ENCODE measurements around the gene SIRPA.

Gene SIRPA

DNA sequence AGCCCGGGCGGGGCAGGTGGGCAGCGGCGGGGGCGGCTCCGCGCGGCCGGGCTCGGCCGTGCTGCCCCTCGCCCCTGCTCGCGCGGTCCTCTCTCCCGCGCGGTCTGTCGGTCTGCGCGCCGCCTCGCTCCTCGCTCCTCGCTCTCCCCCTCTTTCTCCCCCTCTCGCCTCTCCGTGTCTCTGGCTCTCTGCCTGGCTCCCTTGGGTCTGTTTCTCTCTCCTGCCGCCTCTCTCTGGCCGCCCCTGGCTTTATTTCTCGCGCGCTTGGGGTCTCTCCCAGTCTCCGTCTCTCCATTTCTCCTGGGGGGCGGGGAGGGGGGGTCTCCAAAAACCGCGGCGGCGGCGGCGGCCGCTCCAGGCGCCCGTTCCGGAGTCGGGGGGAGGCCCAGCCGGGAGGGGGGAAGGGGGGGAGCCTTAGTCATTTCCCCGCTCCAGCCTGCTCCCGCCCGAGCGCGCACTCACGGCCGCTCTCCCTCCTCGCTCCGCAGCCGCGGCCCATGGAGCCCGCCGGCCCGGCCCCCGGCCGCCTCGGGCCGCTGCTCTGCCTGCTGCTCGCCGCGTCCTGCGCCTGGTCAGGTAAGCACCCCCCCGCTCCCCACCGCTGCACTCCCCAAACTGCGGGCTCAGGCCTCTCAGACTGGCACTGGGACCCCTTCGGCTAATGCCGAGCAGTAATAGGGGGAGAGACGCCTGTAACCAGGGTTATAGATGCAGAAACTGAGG lies at the start of gene SIRPA:
Gene SIRPA (plus strand): TSS at position 457 of the 723 bp plus-strand sequence. CDS start 41 bp downstream, at position 498.
- peak within 1 kb of the TSS; percentile 90 to 95 for H3K4me3 Mint-ChIP-seq
- H3K27ac Mint-ChIP-seq = peak within 1 kb of the TSS; percentile 99
- DNase-seq = no peak
- H3K36me3 Mint-ChIP-seq = peaks cover 50 to 77% of the 10 kb centered on the region in 2 donors
- no peaks in the 10 kb centered on the region for H3K9me3 Mint-ChIP-seq
- peaks cover 51 to 74% of the 10 kb centered on the region in 2 donors for H3K4me1 Mint-ChIP-seq
- peaks cover 0 to 6% of the 10 kb centered on the region in 2 donors for H3K27me3 Mint-ChIP-seq
- no peak for ATAC-seq (replicated peaks)

- ATAC-seq (replicated peaks) (no peak), DNase-seq (no peak)
- Mint-ChIP-seq H3K4me3 (no peak overlapping the region), H3K4me1 (peaks cover 71 to 81% of the 10 kb centered on the region in 2 donors), H3K27ac (no peak overlapping the region), H3K27me3 (peaks cover 0 to 1% of the 10 kb centered on the region in 2 donors), H3K36me3 (peaks cover 15 to 16% of the 10 kb centered on the region in 2 donors), H3K9me3 (peaks cover 11 to 15% of the 10 kb centered on the region in 2 donors)
Measured at GRCh38 chr20:1845701-1846100, 49.5 kb upstream of the SIRPA start.

DNA sequence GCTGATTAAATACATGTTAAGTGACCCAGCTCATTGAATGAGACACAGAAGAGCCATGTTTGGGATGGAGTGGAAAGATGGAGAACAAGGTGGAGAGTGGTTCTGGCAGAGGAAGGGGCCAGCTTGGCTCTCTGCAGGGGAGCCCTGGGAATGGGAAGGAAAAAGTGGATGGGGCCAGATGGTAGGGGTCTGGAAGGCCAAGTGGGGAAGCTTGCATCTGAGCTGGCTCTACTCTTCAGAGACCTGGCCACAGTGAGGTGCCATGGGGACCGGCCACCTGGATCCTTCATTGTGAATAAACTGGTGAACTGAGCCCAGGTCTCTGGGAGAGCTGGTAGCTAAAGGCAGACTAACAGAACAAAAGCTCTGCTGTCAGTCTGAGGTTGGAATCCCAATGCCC lies 48.9 kb upstream of the SIRPA start:
- Mint-ChIP-seq H3K4me1 (peaks cover 75 to 85% of the 10 kb centered on the region in 2 donors), H3K4me3 (no peak overlapping the region)
- no peak for ATAC-seq (replicated peaks)

GRCh38 chr20:1846876-1847275 lies 48.3 kb upstream of the SIRPA start:
- peaks cover 15 to 16% of the 10 kb centered on the region in 2 donors for H3K36me3 Mint-ChIP-seq
- no peak overlapping the region for H3K4me3 Mint-ChIP-seq
- peak overlapping the region; percentile 4 for H3K27ac Mint-ChIP-seq
- H3K27me3 Mint-ChIP-seq = no peaks in the 10 kb centered on the region
- ATAC-seq (replicated peaks) (no peak), DNase-seq (no peak)
- H3K4me1 Mint-ChIP-seq = peaks cover 75 to 90% of the 10 kb centered on the region in 2 donors
- peaks cover 11 to 15% of the 10 kb centered on the region in 2 donors for H3K9me3 Mint-ChIP-seq

More for the DNA sequence above, 48.9 kb upstream of the SIRPA start:
- no peak overlapping the region for H3K27ac Mint-ChIP-seq
- H3K36me3 Mint-ChIP-seq = peaks cover 15 to 16% of the 10 kb centered on the region in 2 donors
- H3K27me3 Mint-ChIP-seq = no peaks in the 10 kb centered on the region
- no peak for DNase-seq
- H3K9me3 Mint-ChIP-seq = peaks cover 11 to 15% of the 10 kb centered on the region in 2 donors

GRCh38 chr20:1847780-1848179 lies 47.4 kb upstream of the SIRPA start:
- Mint-ChIP-seq H3K27ac (peak overlapping the region; percentile 65), H3K27me3 (no peaks in the 10 kb centered on the region), H3K36me3 (peaks cover 15 to 16% of the 10 kb centered on the region in 2 donors), H3K4me3 (peak overlapping the region in 1 of 2 donors; percentile 33), H3K4me1 (peaks cover 72 to 92% of the 10 kb centered on the region in 2 donors), H3K9me3 (peaks cover 11 to 15% of the 10 kb centered on the region in 2 donors)
- ATAC-seq (replicated peaks) (no peak), DNase-seq (no peak)

DNA sequence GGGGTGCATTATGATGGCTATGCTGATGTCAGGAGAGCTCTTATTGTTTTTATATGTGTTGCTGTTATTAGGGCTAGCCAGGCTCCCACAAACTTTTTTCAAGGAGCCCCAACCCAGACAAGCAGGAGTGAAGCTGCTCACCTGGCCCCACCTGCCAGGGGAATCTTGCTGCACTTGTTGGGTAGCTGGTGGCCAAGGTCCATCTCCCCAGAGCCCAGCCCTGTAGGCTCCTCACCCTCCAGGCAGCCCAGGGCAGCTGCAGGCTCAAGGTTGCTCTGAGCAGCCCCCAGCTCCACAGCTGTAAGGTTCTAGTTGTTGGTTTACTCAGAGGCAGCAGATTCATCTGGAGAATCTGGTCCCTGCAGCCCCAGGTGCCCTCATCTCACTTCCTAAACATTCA lies 46.8 kb upstream of the SIRPA start:
- no peak overlapping the region for H3K27ac Mint-ChIP-seq
- no peaks in the 10 kb centered on the region for H3K27me3 Mint-ChIP-seq
- peaks cover 11 to 15% of the 10 kb centered on the region in 2 donors for H3K9me3 Mint-ChIP-seq
- peak overlapping the region in 1 of 2 donors; percentile 13 for H3K4me3 Mint-ChIP-seq
- DNase-seq = no peak
- peak; percentile 17 to 27 for ATAC-seq (replicated peaks)
- H3K4me1 Mint-ChIP-seq = peaks cover 72 to 92% of the 10 kb centered on the region in 2 donors
- peaks cover 15 to 16% of the 10 kb centered on the region in 2 donors for H3K36me3 Mint-ChIP-seq

GRCh38 chr20:1851396-1851795 lies 43.8 kb upstream of the SIRPA start:
- DNase-seq (no peak), ATAC-seq (replicated peaks) (no peak)
- peaks cover 53 to 68% of the 10 kb centered on the region in 2 donors for H3K4me1 Mint-ChIP-seq
- H3K9me3 Mint-ChIP-seq = peaks cover 9 to 11% of the 10 kb centered on the region in 2 donors
- H3K27me3 Mint-ChIP-seq = no peaks in the 10 kb centered on the region
- H3K27ac Mint-ChIP-seq = peak overlapping the region; percentile 47
- H3K36me3 Mint-ChIP-seq = peaks cover 12% of the 10 kb centered on the region in 2 donors
- H3K4me3 Mint-ChIP-seq = no peak overlapping the region

- DNase-seq (no peak), ATAC-seq (replicated peaks) (no peak)
- Mint-ChIP-seq H3K9me3 (no peaks in the 10 kb centered on the region), H3K27ac (no peak overlapping the region), H3K36me3 (no peaks in the 10 kb centered on the region), H3K4me3 (no peak overlapping the region), H3K27me3 (peaks cover 0 to 4% of the 10 kb centered on the region in 2 donors), H3K4me1 (peaks cover 47 to 64% of the 10 kb centered on the region in 2 donors)
Measured at GRCh38 chr20:1853473-1853872, 41.7 kb upstream of the SIRPA start.

DNA sequence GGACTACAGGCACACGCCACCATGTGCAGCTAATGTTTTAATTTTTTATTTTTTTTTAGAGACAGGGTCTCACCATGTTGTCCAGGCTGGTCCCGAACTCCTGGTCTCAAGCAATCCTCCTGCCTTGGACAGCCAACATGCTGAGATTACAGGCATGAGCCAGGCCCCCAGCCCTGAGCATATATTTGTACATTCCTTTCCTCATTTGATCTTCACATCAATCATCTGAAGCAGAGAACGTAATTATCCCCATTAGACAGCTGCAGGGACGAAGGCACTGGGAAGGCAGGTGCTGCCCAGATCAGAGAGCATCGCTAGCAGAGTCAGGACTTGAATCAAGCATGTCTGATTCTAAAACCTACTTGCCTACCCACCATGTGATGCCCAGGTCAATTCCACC lies 41.0 kb upstream of the SIRPA start:
- no peak for ATAC-seq (replicated peaks)
- peaks cover 0 to 5% of the 10 kb centered on the region in 2 donors for H3K27me3 Mint-ChIP-seq

GRCh38 chr20:1855109-1855508 lies 40.1 kb upstream of the SIRPA start:
- DNase-seq = no peak
- peaks cover 43 to 64% of the 10 kb centered on the region in 2 donors for H3K4me1 Mint-ChIP-seq

More for the DNA sequence above, 41.0 kb upstream of the SIRPA start:
- no peak for DNase-seq
- Mint-ChIP-seq H3K9me3 (no peaks in the 10 kb centered on the region), H3K36me3 (no peaks in the 10 kb centered on the region), H3K27ac (no peak overlapping the region), H3K4me3 (no peak overlapping the region), H3K4me1 (peaks cover 44 to 64% of the 10 kb centered on the region in 2 donors)

DNA sequence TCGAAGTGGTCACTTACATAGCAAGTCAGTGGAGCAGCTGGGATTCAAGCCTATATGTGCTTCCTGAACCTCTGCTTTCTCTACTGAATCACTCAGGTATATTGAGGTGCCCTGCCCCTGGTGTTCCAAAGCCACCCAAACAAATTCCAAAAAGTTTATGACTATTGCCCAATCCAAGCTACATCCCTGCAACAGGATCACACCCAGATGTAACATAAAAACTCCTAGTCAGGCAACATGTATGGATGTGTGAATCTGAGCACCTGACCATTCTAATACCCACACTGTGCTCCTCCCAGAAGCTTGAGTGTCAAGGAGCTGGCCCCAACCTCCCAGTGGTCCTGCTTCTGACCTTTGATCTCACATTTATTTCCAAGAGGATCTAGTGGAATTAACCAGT lies 39.5 kb upstream of the SIRPA start:
- Mint-ChIP-seq H3K9me3 (no peaks in the 10 kb centered on the region), H3K4me1 (peaks cover 38 to 58% of the 10 kb centered on the region in 2 donors), H3K36me3 (no peaks in the 10 kb centered on the region), H3K27me3 (peaks cover 0 to 5% of the 10 kb centered on the region in 2 donors), H3K4me3 (no peak overlapping the region), H3K27ac (peak overlapping the region; percentile 20)
- no peak for DNase-seq
- no peak for ATAC-seq (replicated peaks)

More at GRCh38 chr20:1855109-1855508, 40.1 kb upstream of the SIRPA start:
- H3K36me3 Mint-ChIP-seq = no peaks in the 10 kb centered on the region
- H3K27me3 Mint-ChIP-seq = peaks cover 0 to 5% of the 10 kb centered on the region in 2 donors
- H3K4me3 Mint-ChIP-seq = no peak overlapping the region
- H3K27ac Mint-ChIP-seq = no peak overlapping the region
- no peaks in the 10 kb centered on the region for H3K9me3 Mint-ChIP-seq
- ATAC-seq (replicated peaks) = no peak

- H3K36me3 Mint-ChIP-seq = no peaks in the 10 kb centered on the region
- H3K27me3 Mint-ChIP-seq = peaks cover 2 to 9% of the 10 kb centered on the region in 2 donors
- H3K4me1 Mint-ChIP-seq = peaks cover 33 to 51% of the 10 kb centered on the region in 2 donors
- no peaks in the 10 kb centered on the region for H3K9me3 Mint-ChIP-seq
- DNase-seq = no peak
- no peak for ATAC-seq (replicated peaks)
- no peak overlapping the region for H3K27ac Mint-ChIP-seq
- no peak overlapping the region for H3K4me3 Mint-ChIP-seq
Measured at GRCh38 chr20:1856424-1856823, 38.8 kb upstream of the SIRPA start.

GRCh38 chr20:1857466-1857865 lies 37.7 kb upstream of the SIRPA start:
- peak in 1 of 2 donors; percentile 16 for ATAC-seq (replicated peaks)
- Mint-ChIP-seq H3K27me3 (peaks cover 6 to 19% of the 10 kb centered on the region in 2 donors), H3K36me3 (no peaks in the 10 kb centered on the region), H3K4me1 (peaks cover 36 to 41% of the 10 kb centered on the region in 2 donors), H3K9me3 (no peaks in the 10 kb centered on the region), H3K4me3 (no peak overlapping the region), H3K27ac (no peak overlapping the region)
- DNase-seq = no peak

DNA sequence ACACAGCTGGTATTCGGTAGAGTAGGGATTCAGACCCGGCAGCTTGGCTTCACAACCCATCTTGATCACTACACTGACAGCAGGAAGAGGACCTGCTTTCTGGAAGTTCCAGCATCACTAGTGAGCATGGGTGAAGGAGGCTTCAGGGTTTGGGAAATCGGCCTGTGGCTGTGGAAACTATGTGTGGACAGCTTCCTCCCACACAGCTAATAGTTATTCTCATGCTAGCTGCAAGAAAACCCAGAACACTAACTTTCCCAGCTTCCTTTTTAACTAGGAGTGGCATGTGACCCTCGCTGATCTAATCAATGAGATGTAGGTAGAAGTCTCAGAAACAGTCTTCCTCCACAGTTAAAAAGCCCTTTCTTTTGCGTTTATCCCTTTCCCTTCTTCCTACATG lies 36.3 kb upstream of the SIRPA start:
- H3K9me3 Mint-ChIP-seq = no peaks in the 10 kb centered on the region
- no peaks in the 10 kb centered on the region for H3K36me3 Mint-ChIP-seq
- ATAC-seq (replicated peaks) (peak in 1 of 2 donors; percentile 66), DNase-seq (no peak)
- H3K27ac Mint-ChIP-seq = no peak overlapping the region
- H3K27me3 Mint-ChIP-seq = peaks cover 11 to 29% of the 10 kb centered on the region in 2 donors
- no peak overlapping the region for H3K4me3 Mint-ChIP-seq
- peaks cover 32 to 35% of the 10 kb centered on the region in 2 donors for H3K4me1 Mint-ChIP-seq

DNA sequence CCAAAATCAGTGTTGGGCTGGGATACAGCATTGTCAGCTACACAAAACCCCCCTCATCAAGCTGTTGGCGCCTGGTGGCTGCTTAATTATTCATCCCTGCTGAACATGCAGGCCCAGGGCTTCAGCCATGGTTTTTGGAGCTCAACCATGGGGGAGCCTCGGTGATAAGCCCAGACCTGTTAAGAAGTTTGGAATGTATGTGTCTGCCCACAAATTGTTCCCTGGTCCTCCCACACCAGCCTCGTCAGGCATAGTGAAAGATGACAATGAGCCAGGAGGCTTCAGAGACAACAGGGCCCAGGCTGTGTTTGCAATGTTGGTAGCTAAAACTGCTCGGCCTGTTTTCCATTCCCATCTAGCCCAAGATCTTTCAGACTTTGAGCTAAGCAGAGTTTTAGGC lies 34.8 kb upstream of the SIRPA start:
- ATAC-seq (replicated peaks) = no peak
- H3K27me3 Mint-ChIP-seq = peaks cover 19 to 40% of the 10 kb centered on the region in 2 donors
- DNase-seq = no peak
- H3K9me3 Mint-ChIP-seq = no peaks in the 10 kb centered on the region
- H3K4me3 Mint-ChIP-seq = no peak overlapping the region
- H3K36me3 Mint-ChIP-seq = no peaks in the 10 kb centered on the region
- H3K27ac Mint-ChIP-seq = no peak overlapping the region
- H3K4me1 Mint-ChIP-seq = peaks cover 29 to 34% of the 10 kb centered on the region in 2 donors

All from stimulated activated naive B cell treated with anti-CD40 and anti-IgM and Interleukin-4, amounts not matched to agents 10 μg/mL and 1 μg/mL and 100 μg/mL, for 72 hours (primary cell).